Endothelial cell of umbilical vein (primary cell): ENCODE results near the gene BCO2. TPM values are rescaled to one million over a fixed set of nuclear protein-coding genes. Genes with fewer than 3 reads are reported as not detected.

Source experiments
- BruUV-seq: library from RNA; stranded (reverse); fragments of 400-500 nt; replicated peaks from 2 replicates; lab custom pipeline; 2021; lab: Mats Ljungman, UMichigan
- CTCF ChIA-PET: fragments of 300-600, 350-600 bp; sonication (Branson Sonifier 250); formaldehyde crosslinking; loops from one replicate; lab custom pipeline; 2021; ENCODE audit warnings: antibody characterized with exemption, inconsistent platforms; lab: Charles Lee
- POLR2A ChIA-PET: fragments of 300-600, 350-600 bp; sonication (Branson Sonifier 250); formaldehyde crosslinking; loops from one replicate; lab custom pipeline; 2021; ENCODE audit warnings: antibody characterized with exemption, inconsistent platforms; lab: Charles Lee
- DNase-seq: peaks from one replicate; pipeline ENCODE4 v3.0.0-alpha.2; 2011; ENCODE audit warnings: low read depth, low spot score
- FAIRE-seq: peaks from 2 replicates; lab custom pipeline; 2011; peaks lifted over from hg19 to GRCh38; lab: Jason Lieb, UNC
- H2AFZ ChIP-seq: 2 replicates; pipeline ENCODE4 v1.6.0; 2012; ENCODE audit warnings: low read depth, low read length, control low read depth, inconsistent platforms
- H3K27ac ChIP-seq: 2 replicates; pipeline ENCODE4 v1.5.1; 2011; ENCODE audit warnings: low read depth, mild to moderate bottlenecking, control low read depth, low read length, moderate library complexity; ENCODE audit not compliant: insufficient read depth
- H3K27me3 ChIP-seq, 2 experiments: 2 replicates each; pipeline versions ENCODE4 v1.6.0 to v1.6.1; 2011; ENCODE audit warnings: low read length in 2 of 2, mixed read lengths in 1 of 2; ENCODE audit not compliant: control insufficient read depth in 2 of 2, insufficient read depth in 2 of 2
- H3K36me3 ChIP-seq, 2 experiments: 2 replicates in 1 of 2; 3 replicates in 1 of 2; pipeline ENCODE4 v1.5.1; 2011; ENCODE audit warnings: low read length in 2 of 2, mild to moderate bottlenecking in 1 of 2, moderate library complexity in 1 of 2; ENCODE audit not compliant: control insufficient read depth in 2 of 2, insufficient read depth in 2 of 2; ENCODE audit errors: extremely low read depth in 1 of 2
- H3K4me1 ChIP-seq: 3 replicates; pipeline ENCODE4 v1.5.1; 2011; ENCODE audit warnings: mild to moderate bottlenecking, low read length; ENCODE audit not compliant: control insufficient read depth, insufficient read depth; ENCODE audit errors: extremely low read depth
- H3K4me2 ChIP-seq: 2 replicates; pipeline ENCODE4 v1.6.1; 2011; ENCODE audit warnings: low read length, control low read depth, mixed read lengths; ENCODE audit not compliant: insufficient read depth
- H3K4me3 ChIP-seq, 3 experiments: fragments of 200-600 bp in 1 of 3; sonication (generic), shearing (Covaris generic) in 1 of 3; replicated peaks in 1 of 3; 2 replicates each; pipeline ENCODE4 v1.5.1; 2011 to 2016; ENCODE audit warnings: control low read depth in 3 of 3, low read length in 3 of 3, mild to moderate bottlenecking in 2 of 3, inconsistent platforms in 1 of 3, low read depth in 1 of 3, moderate library complexity in 1 of 3; ENCODE audit not compliant: insufficient read depth in 1 of 3
- H3K79me2 ChIP-seq: 2 replicates; pipeline ENCODE4 v1.6.0; 2012; ENCODE audit warnings: low read length, inconsistent platforms; ENCODE audit not compliant: control insufficient read depth, insufficient read depth
- H3K9ac ChIP-seq: replicated peaks from 2 replicates; pipeline ENCODE3; 2011; ENCODE audit warnings: low read length, control low read depth; ENCODE audit not compliant: insufficient read depth; ENCODE audit errors: extremely low read depth
- H3K9me1 ChIP-seq: replicated peaks from 3 replicates; pipeline ENCODE4 v1.6.0; 2011; ENCODE audit warnings: mild to moderate bottlenecking, low read length; ENCODE audit not compliant: control insufficient read depth, insufficient read depth; ENCODE audit errors: extremely low read depth
- H3K9me3 ChIP-seq: replicated peaks from 2 replicates; pipeline ENCODE4 v1.5.1; 2012; ENCODE audit warnings: low read length, inconsistent platforms; ENCODE audit not compliant: control insufficient read depth, insufficient read depth
- H4K20me1 ChIP-seq: replicated peaks from 2 replicates; pipeline ENCODE3; 2011; ENCODE audit warnings: mild to moderate bottlenecking, low read length; ENCODE audit not compliant: control insufficient read depth, insufficient read depth; ENCODE audit errors: extremely low read depth
- EZH2 ChIP-seq: IDR thresholded peaks from 2 replicates; pipeline ENCODE4 v1.6.1; 2012; ENCODE audit warnings: borderline replicate concordance, low read depth, mild to moderate bottlenecking, moderate library complexity, low read length, inconsistent platforms; ENCODE audit not compliant: severe bottlenecking
- FOS ChIP-seq: IDR thresholded peaks from 2 replicates; pipeline ENCODE4 v1.6.1; 2011; ENCODE audit warnings: mild to moderate bottlenecking, low read length, moderate library complexity, borderline replicate concordance; ENCODE audit not compliant: insufficient read depth
- GATA2 ChIP-seq: IDR thresholded peaks from 2 replicates; pipeline ENCODE4 v1.7.0; 2011; ENCODE audit warnings: low read depth, mild to moderate bottlenecking, moderate library complexity, mixed read lengths, low read length; ENCODE audit not compliant: insufficient read length, insufficient read depth
- JUN ChIP-seq: IDR thresholded peaks from 2 replicates; pipeline ENCODE4 v1.6.1; 2011; ENCODE audit warnings: borderline replicate concordance, low read depth; ENCODE audit not compliant: insufficient read length, insufficient read depth
- MYC ChIP-seq: IDR thresholded peaks from one replicate; pipeline ENCODE4 v1.6.1; 2011; ENCODE audit warnings: mild to moderate bottlenecking, low read depth, low read length
- POLR2A ChIP-seq: IDR thresholded peaks from 2 replicates; pipeline ENCODE4 v1.6.1; 2012; ENCODE audit warnings: low read depth, mild to moderate bottlenecking, control low read depth, low read length
- POLR2AphosphoS5 ChIP-seq: IDR thresholded peaks from 2 replicates; pipeline ENCODE4 v1.6.1; 2012; ENCODE audit warnings: low read depth, mild to moderate bottlenecking, control low read depth, low read length, moderate library complexity; ENCODE audit not compliant: insufficient read depth
- dilution Hi-C: fragments of 300-500 bp; cut with MboI; formaldehyde crosslinking; loops from one replicate; pipeline ENCODE4 v1.15.0; 2019; ENCODE audit warnings: low sequenced_read_pairs; ENCODE audit not compliant: extremely low pct_ligation_motif_present
- intact Hi-C: fragments of 100-400 bp; cut with micrococcal nuclease; formaldehyde crosslinking; loops from one replicate; pipeline ENCODE4 v1.10.0; 2022
- polyA plus RNA-seq, 4 experiments: library from polyadenylated mRNA; depleted of rRNA in 3 of 4; stranded (reverse) in 3 of 4; unstranded in 1 of 4; fragments of >200 nt; gene quantifications; 2 replicates each; pipeline versions ENCODE4 v1.2.1 to v1.2.3, GENCODE V29; 2011 to 2012; ENCODE audit warnings: missing spikeins in 1 of 4
- total RNA-seq: library from RNA; stranded (reverse); gene quantifications from 2 replicates; pipeline ENCODE4 v1.2.3, GENCODE V29; 2021
- TF ChIP-seq, protein P1 (sequence below), 2 donors: IDR thresholded peaks; 1 replicate in 1 of 2; 2 replicates in 1 of 2; pipeline ENCODE4 v1.5.1; 2011; ENCODE audit warnings: low read length in 2 of 2, mild to moderate bottlenecking in 2 of 2, moderate library complexity in 2 of 2, control low read depth in 1 of 2, inconsistent platforms in 1 of 2, low read depth in 1 of 2; ENCODE audit not compliant: insufficient read depth in 1 of 2; ENCODE audit errors: extremely low read depth in 1 of 2
- TF ChIP-seq, protein P2 (sequence below): IDR thresholded peaks from 2 replicates; pipeline ENCODE4 v1.6.1; 2011; ENCODE audit not compliant: insufficient read depth, insufficient read length

Gene BCO2
- total and polyA plus RNA-seq, 2 donors (not counting 3 experiments of a cell fraction or from before 2014, with no cell fraction given), result 0.58 to 1.9 TPM

DNA sequence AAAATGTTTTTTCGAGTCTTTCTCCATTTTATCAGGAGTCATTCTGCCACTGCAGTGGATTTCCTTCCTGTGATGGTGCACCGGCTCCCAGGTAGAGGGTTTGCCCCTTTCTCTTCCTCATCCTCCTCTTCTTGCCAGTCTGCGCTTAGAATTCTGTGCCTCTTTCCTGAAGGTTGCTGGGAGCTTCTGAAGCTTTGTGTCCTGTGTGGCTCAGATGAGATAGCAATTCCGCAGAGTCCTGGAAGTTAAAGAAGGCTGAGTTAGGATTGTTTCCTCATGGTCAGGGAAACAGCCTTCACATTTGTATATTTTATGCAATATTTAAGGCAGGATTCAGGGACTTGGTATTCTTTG, 264 bp downstream of the BCO2 start:
- Histone ChIP-seq H2AFZ (peak overlapping the region; percentile 94), H3K27ac (peak overlapping the region; percentile 69), H3K36me3 (no peaks in the 10 kb centered on the region), H3K9me3 (no peaks in the 10 kb centered on the region), H3K79me2 (no peaks in the 10 kb centered on the region), H3K27me3 (peaks cover 4 to 6% of the 10 kb centered on the region in 2 experiments), H3K9ac (peak overlapping the region; percentile 71), H3K9me1 (no peaks in the 10 kb centered on the region), H4K20me1 (no peaks in the 10 kb centered on the region), H3K4me1 (peaks cover 16% of the 10 kb centered on the region), H3K4me2 (peak overlapping the region; percentile 96), H3K4me3 (peak overlapping the region; percentile 1 to 68 (median 37))
- dilution Hi-C loops, result no loop called here
- intact Hi-C loops, result loop anchor here (1.0 to 5.0 kb wide), 5 partner anchors 55 to 297 kb away; partner anchors contain the start of genes CFAP68, FDXACB1, SDHD and TIMM8B
- ChIA-PET POLR2A (no interaction called here), CTCF (interaction anchor here (0.6 to 4.0 kb wide), 27 partner anchors 8 to 305 kb away, joined by 3 to 150 read pairs (median 4); partner anchors contain the start of genes IL18, SDHD, TEX12 and TIMM8B)
- FAIRE-seq (no peak), DNase-seq (no peak)
- no TSS peak for BruUV-seq
- no peak for TF ChIP-seq POLR2A
- no peak for TF ChIP-seq POLR2AphosphoS5
- TF ChIP-seq MYC, result no peak
- TF ChIP-seq, protein P1, sequence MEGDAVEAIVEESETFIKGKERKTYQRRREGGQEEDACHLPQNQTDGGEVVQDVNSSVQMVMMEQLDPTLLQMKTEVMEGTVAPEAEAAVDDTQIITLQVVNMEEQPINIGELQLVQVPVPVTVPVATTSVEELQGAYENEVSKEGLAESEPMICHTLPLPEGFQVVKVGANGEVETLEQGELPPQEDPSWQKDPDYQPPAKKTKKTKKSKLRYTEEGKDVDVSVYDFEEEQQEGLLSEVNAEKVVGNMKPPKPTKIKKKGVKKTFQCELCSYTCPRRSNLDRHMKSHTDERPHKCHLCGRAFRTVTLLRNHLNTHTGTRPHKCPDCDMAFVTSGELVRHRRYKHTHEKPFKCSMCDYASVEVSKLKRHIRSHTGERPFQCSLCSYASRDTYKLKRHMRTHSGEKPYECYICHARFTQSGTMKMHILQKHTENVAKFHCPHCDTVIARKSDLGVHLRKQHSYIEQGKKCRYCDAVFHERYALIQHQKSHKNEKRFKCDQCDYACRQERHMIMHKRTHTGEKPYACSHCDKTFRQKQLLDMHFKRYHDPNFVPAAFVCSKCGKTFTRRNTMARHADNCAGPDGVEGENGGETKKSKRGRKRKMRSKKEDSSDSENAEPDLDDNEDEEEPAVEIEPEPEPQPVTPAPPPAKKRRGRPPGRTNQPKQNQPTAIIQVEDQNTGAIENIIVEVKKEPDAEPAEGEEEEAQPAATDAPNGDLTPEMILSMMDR (IDR thresholded peaks at IDR 0.05; ENCODE audit: extremely low read depth in 1 of 2, insufficient read depth in 1 of 2, low read depth in 1 of 2, low read length in 2 of 2), result no peak
- no peak for TF ChIP-seq EZH2
- no peak for TF ChIP-seq JUN
- TF ChIP-seq, protein P2, sequence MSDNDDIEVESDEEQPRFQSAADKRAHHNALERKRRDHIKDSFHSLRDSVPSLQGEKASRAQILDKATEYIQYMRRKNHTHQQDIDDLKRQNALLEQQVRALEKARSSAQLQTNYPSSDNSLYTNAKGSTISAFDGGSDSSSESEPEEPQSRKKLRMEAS, result no peak
- TF ChIP-seq FOS, result no peak
- no peak for TF ChIP-seq GATA2
